ENCODE measurements around the gene PRPF8. TPM values are rescaled to one million over a fixed set of nuclear protein-coding genes. Genes with fewer than 3 reads are reported as not detected.

PRPF8 gene
- total RNA-seq, 1 experiment from 2014 or later = 103 TPM

GRCh38 chr17:1726626-1727257 lies 42.1 kb upstream of the PRPF8 start:
- no peaks in the 10 kb centered on the region for H3K27me3 ChIP-seq (ENCODE audit: low read length)
- no peak overlapping the region for H2AFZ ChIP-seq (ENCODE audit: low read length)
- peaks cover 8% of the 10 kb centered on the region; the same call in 1 of the 2 replicates for H3K4me1 ChIP-seq (ENCODE audit: insufficient read depth, low read length)
- no peak overlapping the region for H3K4me3 ChIP-seq (ENCODE audit: low read length)
- POLR2A ChIA-PET (ENCODE audit: unreplicated experiment) = interaction anchor here (0.6 kb wide), 1 partner anchor 105 kb away, joined by 6 read pairs; no protein-coding TSS in a partner anchor
- H3K79me2 ChIP-seq (ENCODE audit: low read length) = peaks cover 16% of the 10 kb centered on the region; the same call in 1 of the 2 replicates
- H3K9ac ChIP-seq (ENCODE audit: low read length) = no peak overlapping the region
- ATAC-seq (no peak), DNase-seq (no peak)
- H4K20me1 ChIP-seq (ENCODE audit: low read length) = no peaks in the 10 kb centered on the region
- H3K27ac ChIP-seq (ENCODE audit: low read length) = no peak overlapping the region
- TF ChIP-seq EZH2 (IDR thresholded peaks at IDR 0.05; ENCODE audit: low read length, unreplicated experiment) = no peak
- H3K4me2 ChIP-seq (ENCODE audit: low read length) = no peak overlapping the region
- CTCF ChIA-PET = no interaction called here
- no peaks in the 10 kb centered on the region for H3K9me3 ChIP-seq (ENCODE audit: low read length)
- no peaks in the 10 kb centered on the region for H3K36me3 ChIP-seq (ENCODE audit: low read depth, low read length)
- no peaks in the 10 kb centered on the region for H3K9me2 ChIP-seq (replicated peaks; ENCODE audit: low read length)
- intact Hi-C loops (cut with micrococcal nuclease) = no loop called here
- H3F3A ChIP-seq (ENCODE audit: low read length, unreplicated experiment) = no peaks in the 10 kb centered on the region
- BruUV-seq (replicated peaks) = no TSS peak

- Histone ChIP-seq H3K27ac (ENCODE audit: low read length) (no peak overlapping the region), H3K4me1 (ENCODE audit: insufficient read depth, low read length) (peaks cover 8% of the 10 kb centered on the region; the same call in 1 of the 2 replicates), H3F3A (ENCODE audit: low read length, unreplicated experiment) (no peaks in the 10 kb centered on the region), H4K20me1 (ENCODE audit: low read length) (no peaks in the 10 kb centered on the region), H3K27me3 (ENCODE audit: low read length) (no peaks in the 10 kb centered on the region), H3K9ac (ENCODE audit: low read length) (0 out of 2 replicates have a peak overlapping the region, but pooled peaks have one; percentile 81), H3K36me3 (ENCODE audit: low read depth, low read length) (no peaks in the 10 kb centered on the region), H3K9me3 (ENCODE audit: low read length) (no peaks in the 10 kb centered on the region), H3K79me2 (ENCODE audit: low read length) (peaks cover 16% of the 10 kb centered on the region; the same call in 1 of the 2 replicates), H3K9me2 (replicated peaks; ENCODE audit: low read length) (no peaks in the 10 kb centered on the region), H3K4me2 (ENCODE audit: low read length) (peak overlapping the region; percentile 94), H3K4me3 (ENCODE audit: low read length) (peak overlapping the region; percentile 74), H2AFZ (ENCODE audit: low read length) (no peak overlapping the region)
- no peak for ATAC-seq
- TSS peak; percentile 42 for BruUV-seq (replicated peaks)
- ChIA-PET POLR2A (ENCODE audit: unreplicated experiment) (no interaction called here), CTCF (no interaction called here)
- no peak for DNase-seq
- TF ChIP-seq CTCF (conservative IDR thresholded peaks at IDR 0.05; ENCODE audit: low read depth, low read length) (no peak), EZH2 (IDR thresholded peaks at IDR 0.05; ENCODE audit: low read length, unreplicated experiment) (no peak), EZH2phosphoT487 (IDR thresholded peaks at IDR 0.05; ENCODE audit: borderline replicate concordance, low read length) (no peak)
- intact Hi-C loops (cut with micrococcal nuclease) = loop anchor here (2.0 kb wide), 1 partner anchor 139 kb away; no protein-coding TSS in a partner anchor
Observed at GRCh38 chr17:1725642-1726511, 41.2 kb upstream of the PRPF8 start.

- intact Hi-C loops (cut with micrococcal nuclease) = loop anchor here (2.0 kb wide), 1 partner anchor 140 kb away; no protein-coding TSS in a partner anchor
- Histone ChIP-seq H3K36me3 (ENCODE audit: low read depth, low read length) (no peaks in the 10 kb centered on the region), H4K20me1 (ENCODE audit: low read length) (no peaks in the 10 kb centered on the region), H3K27me3 (ENCODE audit: low read length) (no peaks in the 10 kb centered on the region), H3K4me3 (ENCODE audit: low read length) (peak overlapping the region; percentile 74), H3K9ac (ENCODE audit: low read length) (peak overlapping the region; percentile 81), H3K27ac (ENCODE audit: low read length) (peak overlapping the region; percentile 18; the same call in 1 of the 2 replicates), H2AFZ (ENCODE audit: low read length) (peak overlapping the region; percentile 87), H3K9me3 (ENCODE audit: low read length) (no peaks in the 10 kb centered on the region), H3K4me2 (ENCODE audit: low read length) (peak overlapping the region; percentile 94), H3K4me1 (ENCODE audit: insufficient read depth, low read length) (peaks cover 8% of the 10 kb centered on the region; the same call in 1 of the 2 replicates), H3F3A (ENCODE audit: low read length, unreplicated experiment) (no peaks in the 10 kb centered on the region), H3K9me2 (replicated peaks; ENCODE audit: low read length) (no peaks in the 10 kb centered on the region), H3K79me2 (ENCODE audit: low read length) (peaks cover 16% of the 10 kb centered on the region; the same call in 1 of the 2 replicates)
- CTCF ChIA-PET = no interaction called here
- BruUV-seq (replicated peaks) = no TSS peak
- POLR2A ChIA-PET (ENCODE audit: unreplicated experiment) = no interaction called here
- TF ChIP-seq EZH2 (IDR thresholded peaks at IDR 0.05; ENCODE audit: low read length, unreplicated experiment) (no peak), EZH2phosphoT487 (IDR thresholded peaks at IDR 0.05; ENCODE audit: borderline replicate concordance, low read length) (no peak), CTCF (conservative IDR thresholded peaks at IDR 0.05; ENCODE audit: low read depth, low read length) (no peak)
- DNase-seq (no peak), ATAC-seq (peak; percentile 71)
Observed at GRCh38 chr17:1724869-1725641, 40.4 kb upstream of the PRPF8 start.

Measured in PC-3 (cell line).